ENCODE data around the gene ACTN1.

The ACTN1 gene

DNA sequence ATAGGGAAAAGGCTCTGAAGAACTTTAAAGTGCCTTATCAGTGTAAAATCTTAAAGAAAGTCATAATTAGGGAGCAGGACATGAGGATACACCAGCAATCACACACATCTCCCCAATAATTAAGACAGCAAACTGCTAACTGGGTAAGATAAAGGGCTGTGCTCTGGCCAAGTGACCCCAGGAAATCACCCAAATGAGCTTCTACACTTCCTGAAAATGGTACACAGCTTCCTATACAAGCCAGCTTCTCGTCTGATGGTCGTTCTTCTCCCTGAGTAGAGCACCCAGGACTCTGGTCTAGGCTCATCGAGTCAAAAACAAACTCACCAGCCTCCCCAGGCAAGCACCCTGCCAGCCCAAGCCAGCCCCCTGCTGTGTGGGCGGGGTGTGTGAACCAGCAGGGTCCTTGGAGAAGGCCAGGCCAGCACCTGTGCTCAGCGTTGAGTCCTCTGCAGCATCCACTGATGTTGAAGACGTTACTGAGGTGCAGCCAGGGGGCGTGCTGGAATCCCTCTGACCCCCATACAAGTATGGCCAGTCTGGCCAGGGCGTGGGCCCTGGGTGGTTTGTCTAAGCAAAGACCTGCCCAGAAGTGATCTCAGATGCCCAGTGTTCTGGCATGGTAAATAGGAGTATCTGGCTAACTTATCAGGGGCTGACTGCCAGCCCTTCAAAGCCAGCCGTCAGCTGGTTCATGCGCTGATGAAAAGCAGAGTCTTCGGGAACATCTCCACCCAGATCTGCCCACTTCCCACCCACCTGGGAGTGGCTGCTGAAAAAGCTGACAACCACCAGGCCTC, 41.4 kb downstream of the ACTN1 start:
- TF ChIP-seq, protein P1, sequence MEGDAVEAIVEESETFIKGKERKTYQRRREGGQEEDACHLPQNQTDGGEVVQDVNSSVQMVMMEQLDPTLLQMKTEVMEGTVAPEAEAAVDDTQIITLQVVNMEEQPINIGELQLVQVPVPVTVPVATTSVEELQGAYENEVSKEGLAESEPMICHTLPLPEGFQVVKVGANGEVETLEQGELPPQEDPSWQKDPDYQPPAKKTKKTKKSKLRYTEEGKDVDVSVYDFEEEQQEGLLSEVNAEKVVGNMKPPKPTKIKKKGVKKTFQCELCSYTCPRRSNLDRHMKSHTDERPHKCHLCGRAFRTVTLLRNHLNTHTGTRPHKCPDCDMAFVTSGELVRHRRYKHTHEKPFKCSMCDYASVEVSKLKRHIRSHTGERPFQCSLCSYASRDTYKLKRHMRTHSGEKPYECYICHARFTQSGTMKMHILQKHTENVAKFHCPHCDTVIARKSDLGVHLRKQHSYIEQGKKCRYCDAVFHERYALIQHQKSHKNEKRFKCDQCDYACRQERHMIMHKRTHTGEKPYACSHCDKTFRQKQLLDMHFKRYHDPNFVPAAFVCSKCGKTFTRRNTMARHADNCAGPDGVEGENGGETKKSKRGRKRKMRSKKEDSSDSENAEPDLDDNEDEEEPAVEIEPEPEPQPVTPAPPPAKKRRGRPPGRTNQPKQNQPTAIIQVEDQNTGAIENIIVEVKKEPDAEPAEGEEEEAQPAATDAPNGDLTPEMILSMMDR (IDR thresholded peaks at IDR 0.05; ENCODE audit: low read length, missing control alignments), result peak; percentile 29
- no peak for DNase-seq (ENCODE audit: low read depth)
- H3K4me3 ChIP-seq (replicated peaks; ENCODE audit: low read depth, low read length), result no peak overlapping the region

DNA sequence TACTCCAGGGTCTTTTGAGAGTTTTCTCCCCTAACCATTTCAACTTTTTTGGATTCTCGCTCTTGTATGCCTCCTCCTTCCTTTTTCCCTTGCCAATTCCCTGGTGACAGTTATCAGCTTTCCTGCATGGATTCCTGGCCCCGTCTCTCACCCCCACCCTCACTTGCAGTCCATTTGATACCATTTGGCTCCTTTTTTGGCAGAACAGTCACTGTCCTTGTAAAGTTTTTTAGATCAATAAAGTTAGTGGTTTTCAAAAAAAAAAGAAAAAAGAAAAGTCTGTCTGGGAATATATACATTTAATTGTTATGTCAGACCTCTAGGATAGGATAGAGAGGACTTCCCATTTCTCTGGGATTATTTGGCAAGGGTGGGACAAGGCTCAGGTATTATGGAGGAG, 42.1 kb downstream of the ACTN1 start:
- DNase-seq (ENCODE audit: low read depth), result no peak
- TF ChIP-seq, protein P1 (IDR thresholded peaks at IDR 0.05; ENCODE audit: low read length, missing control alignments), result no peak
- H3K4me3 ChIP-seq (replicated peaks; ENCODE audit: low read depth, low read length), result no peak overlapping the region

DNA sequence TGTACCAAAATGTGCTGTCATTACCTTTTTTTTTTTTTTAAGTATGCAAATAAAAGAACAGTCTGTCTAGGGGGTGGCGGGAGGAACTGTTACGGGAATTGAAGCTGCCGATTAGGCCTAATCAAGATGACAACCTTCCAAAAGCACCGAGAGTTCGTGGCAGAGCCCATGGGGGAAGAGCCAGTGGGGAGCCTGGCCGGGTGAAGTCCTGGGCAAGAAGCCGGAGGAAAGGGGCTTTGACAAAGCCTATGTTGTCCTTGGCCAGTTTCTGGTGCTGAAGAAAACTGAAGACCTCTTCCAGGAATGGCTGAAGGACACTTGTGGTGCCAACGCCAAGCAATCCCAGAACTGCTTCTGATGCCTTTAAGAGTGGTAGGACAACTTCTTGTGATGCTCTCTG, 42.6 kb downstream of the ACTN1 start:
- TF ChIP-seq, protein P1 (IDR thresholded peaks at IDR 0.05; ENCODE audit: low read length, missing control alignments), result no peak
- no peak for DNase-seq (ENCODE audit: low read depth)
- H3K4me3 ChIP-seq (replicated peaks; ENCODE audit: low read depth, low read length), result no peak overlapping the region

DNA sequence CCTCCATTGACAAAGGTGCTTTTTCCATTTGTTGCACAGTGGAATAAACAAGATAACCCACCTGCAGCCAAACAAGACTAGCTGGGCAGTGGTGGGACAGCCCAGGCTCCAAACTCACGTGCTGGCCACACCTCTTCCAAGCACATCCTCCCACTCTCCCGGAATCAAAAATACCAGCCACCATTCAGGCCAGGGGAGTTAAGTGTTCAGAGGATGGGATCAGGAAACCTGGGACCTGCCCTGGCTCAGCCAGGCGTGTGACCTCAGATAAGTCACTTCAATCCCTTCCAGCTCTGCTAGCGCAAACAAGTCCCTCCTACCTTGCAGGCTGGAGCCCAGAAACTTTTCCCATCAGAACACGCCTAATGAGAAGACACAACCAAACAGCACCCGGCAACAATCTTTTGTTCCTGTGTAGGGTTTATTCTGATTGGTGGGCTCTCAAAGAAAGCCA, 43.3 kb downstream of the ACTN1 start:
- DNase-seq (ENCODE audit: low read depth), result peak; percentile 71
- H3K4me3 ChIP-seq (replicated peaks; ENCODE audit: low read depth, low read length), result no peak overlapping the region
- TF ChIP-seq, protein P1 (IDR thresholded peaks at IDR 0.05; ENCODE audit: low read length, missing control alignments), result no peak

DNA sequence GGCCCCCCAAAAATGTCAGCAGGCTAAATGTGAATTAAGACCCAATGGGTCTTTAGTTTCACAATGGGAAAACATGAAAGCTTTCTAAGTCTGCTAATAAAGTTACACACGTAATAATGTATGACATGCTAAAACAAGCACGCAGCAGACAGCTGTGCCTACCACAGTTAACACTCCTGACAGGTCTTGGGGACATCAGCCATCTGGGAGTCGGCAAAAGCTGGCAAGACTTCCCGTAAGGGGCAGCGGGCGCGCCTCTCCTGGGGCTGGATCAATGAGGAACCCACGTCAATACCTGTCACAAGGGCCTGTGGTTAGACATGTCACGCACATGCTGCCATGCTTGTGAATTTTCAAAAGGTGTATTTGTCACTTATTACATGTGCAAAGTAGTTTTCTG, 45.0 kb downstream of the ACTN1 start:
- H3K4me3 ChIP-seq (replicated peaks; ENCODE audit: low read depth, low read length), result no peak overlapping the region
- TF ChIP-seq, protein P1 (IDR thresholded peaks at IDR 0.05; ENCODE audit: low read length, missing control alignments), result no peak
- DNase-seq (ENCODE audit: low read depth), result no peak

DNA sequence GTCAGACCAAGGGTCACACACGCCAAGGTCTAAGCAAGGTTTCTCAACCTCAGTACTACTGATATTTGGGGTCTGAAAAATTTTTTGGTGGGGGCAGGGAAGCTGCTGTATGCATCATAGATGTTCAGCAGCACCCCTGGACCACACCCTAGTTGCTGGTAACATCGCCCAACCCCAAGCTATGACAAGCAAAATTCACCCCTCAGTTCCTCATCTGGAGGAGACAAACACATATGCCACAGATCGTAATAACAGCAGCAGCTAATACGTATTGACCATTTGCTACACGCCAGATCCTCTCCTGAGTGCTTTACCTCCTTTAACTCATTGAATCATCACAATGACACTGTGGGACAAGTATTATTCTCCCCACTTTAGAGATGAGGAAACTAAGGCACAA, 46.4 kb downstream of the ACTN1 start:
- DNase-seq (ENCODE audit: low read depth), result no peak
- H3K4me3 ChIP-seq (replicated peaks; ENCODE audit: low read depth, low read length), result no peak overlapping the region
- TF ChIP-seq, protein P1 (IDR thresholded peaks at IDR 0.05; ENCODE audit: low read length, missing control alignments), result no peak

DNA sequence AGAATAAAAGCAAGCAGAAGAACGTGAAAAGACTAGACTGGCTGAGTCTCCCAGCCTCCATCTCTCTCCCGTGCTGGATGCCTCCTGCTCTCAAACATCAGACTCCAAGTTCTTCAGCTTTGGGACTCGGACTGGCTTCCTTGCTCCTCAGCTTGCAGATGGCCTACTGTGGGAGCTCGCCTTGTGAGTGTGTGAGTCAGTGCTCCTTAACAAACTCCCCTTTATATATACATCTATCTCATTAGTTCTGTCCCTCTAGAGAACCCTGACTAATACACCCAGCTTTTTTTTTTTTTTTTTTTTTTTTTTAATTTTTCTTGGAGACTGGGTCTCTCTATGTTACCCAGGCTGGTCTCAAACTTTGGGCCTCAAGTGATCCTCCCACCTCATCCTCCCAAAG, 46.9 kb downstream of the ACTN1 start:
- DNase-seq (ENCODE audit: low read depth), result no peak
- no peak overlapping the region for H3K4me3 ChIP-seq (replicated peaks; ENCODE audit: low read depth, low read length)
- TF ChIP-seq, protein P1 (IDR thresholded peaks at IDR 0.05; ENCODE audit: low read length, missing control alignments), result no peak

Data from fibroblast of pulmonary artery (primary cell).